PFSK-1 (cell line): ENCODE measurements around the gene LCORL.

Source experiments
- POLR2AphosphoS5 ChIP-seq: IDR thresholded peaks from 2 replicates; pipeline ENCODE4 v1.6.1; 2012; ENCODE audit warnings: low read depth, mild to moderate bottlenecking, control low read depth, low read length, moderate library complexity
- REST ChIP-seq, 2 experiments: IDR thresholded peaks; 2 replicates each; pipeline versions ENCODE4 v1.6.1 to v1.8.0; 2011 to 2012; ENCODE audit warnings: low read depth in 2 of 2, low read length in 2 of 2, control low read depth in 1 of 2, inconsistent platforms in 1 of 2, mild to moderate bottlenecking in 1 of 2, moderate library complexity in 1 of 2; ENCODE audit not compliant: insufficient read depth in 1 of 2
- SIN3A ChIP-seq: IDR thresholded peaks from 2 replicates; pipeline ENCODE4 v1.6.1; 2012; ENCODE audit warnings: mild to moderate bottlenecking, low read length, moderate library complexity, borderline replicate concordance; ENCODE audit not compliant: insufficient read depth

- TF ChIP-seq POLR2AphosphoS5 (no peak), SIN3A (no peak), REST (IDR thresholded peaks at IDR 0.05; ENCODE audit: insufficient read depth in 1 of 2, low read depth in 2 of 2, low read length in 2 of 2) (no peak)
Measured at GRCh38 chr4:17884063-17884462, 137.5 kb downstream of the LCORL start.
